Measurements from ENCODE around the gene EXTL1.

DNA sequence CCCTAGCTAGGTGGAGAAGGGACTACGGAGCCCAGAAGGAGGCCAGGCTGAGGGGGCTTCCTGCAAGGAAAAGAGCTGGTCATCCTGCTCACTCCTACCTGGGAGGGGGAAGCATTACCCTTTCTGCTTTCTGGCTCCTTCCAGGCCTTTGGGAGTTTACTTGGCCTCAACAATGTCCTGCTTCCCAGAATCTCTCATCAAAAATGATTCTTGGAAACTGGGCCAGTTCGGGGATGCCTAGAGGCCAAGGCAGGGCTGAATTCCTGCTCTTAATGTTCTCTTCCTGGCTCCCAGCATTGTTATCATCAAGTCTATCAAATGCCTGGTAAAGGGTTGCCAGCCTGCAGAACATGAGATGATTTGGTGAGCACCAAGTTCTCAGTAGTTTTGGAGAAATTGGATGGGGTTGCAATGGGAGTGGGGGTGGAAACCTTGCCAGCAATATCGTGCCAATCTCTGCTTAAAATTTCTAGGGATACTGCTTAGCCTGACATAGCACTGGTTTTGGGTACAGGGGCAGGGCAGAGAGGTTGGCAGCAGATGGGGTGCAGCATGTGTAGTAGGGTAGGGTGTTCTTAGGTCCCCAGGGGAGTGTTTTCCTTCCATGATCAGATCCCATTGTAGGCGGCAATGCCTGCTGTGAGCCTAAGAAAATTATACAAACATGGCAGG is 16.0 kb upstream of the EXTL1 start:
- TF ChIP-seq POLR2A (IDR thresholded peaks at IDR 0.05): no peak
- TF ChIP-seq, protein P1, sequence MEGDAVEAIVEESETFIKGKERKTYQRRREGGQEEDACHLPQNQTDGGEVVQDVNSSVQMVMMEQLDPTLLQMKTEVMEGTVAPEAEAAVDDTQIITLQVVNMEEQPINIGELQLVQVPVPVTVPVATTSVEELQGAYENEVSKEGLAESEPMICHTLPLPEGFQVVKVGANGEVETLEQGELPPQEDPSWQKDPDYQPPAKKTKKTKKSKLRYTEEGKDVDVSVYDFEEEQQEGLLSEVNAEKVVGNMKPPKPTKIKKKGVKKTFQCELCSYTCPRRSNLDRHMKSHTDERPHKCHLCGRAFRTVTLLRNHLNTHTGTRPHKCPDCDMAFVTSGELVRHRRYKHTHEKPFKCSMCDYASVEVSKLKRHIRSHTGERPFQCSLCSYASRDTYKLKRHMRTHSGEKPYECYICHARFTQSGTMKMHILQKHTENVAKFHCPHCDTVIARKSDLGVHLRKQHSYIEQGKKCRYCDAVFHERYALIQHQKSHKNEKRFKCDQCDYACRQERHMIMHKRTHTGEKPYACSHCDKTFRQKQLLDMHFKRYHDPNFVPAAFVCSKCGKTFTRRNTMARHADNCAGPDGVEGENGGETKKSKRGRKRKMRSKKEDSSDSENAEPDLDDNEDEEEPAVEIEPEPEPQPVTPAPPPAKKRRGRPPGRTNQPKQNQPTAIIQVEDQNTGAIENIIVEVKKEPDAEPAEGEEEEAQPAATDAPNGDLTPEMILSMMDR (IDR thresholded peaks at IDR 0.05): no peak

Measured in thyroid gland (tissue), 4 donors.